Activated CD8-positive, alpha-beta T cell treated with anti-CD3 and anti-CD28 coated beads, Interleukin-2, amount 10 ng/mL, durations not matched to agents 7 days and 5 days (primary cell): ENCODE measurements around the gene PRKCA. TPM values are rescaled to one million over a fixed set of nuclear protein-coding genes. Genes with fewer than 3 reads are reported as not detected.
A peak's percentile ranks its signal among the peaks of the same experiment; 100 is the strongest.
"Not testable (repeated sequence)": the region's sequence is repeated elsewhere in the genome, so short reads cannot be mapped to it uniquely, and the experiment has no call there.

ENCODE experiments used
- ATAC-seq: fragments of 150-1000 bp; cut with Tn5 transposase; one replicate; pipeline ENCODE4 v1.10.0; 2021; ENCODE audit warnings: moderate library complexity
- CTCF ChIA-PET: fragments of 350-600 bp; sonication (Branson Sonifier 250); formaldehyde crosslinking; loops from one replicate; lab custom pipeline; 2021; ENCODE audit warnings: antibody characterized with exemption; lab: Charles Lee
- POLR2A ChIA-PET: fragments of 350-600 bp; sonication (Branson Sonifier 250); formaldehyde crosslinking; loops from one replicate; lab custom pipeline; 2021; ENCODE audit warnings: antibody characterized with exemption; lab: Charles Lee
- DNase-seq: peaks from one replicate; pipeline ENCODE4 v3.0.0-alpha.2; 2020
- H3K27ac Mint-ChIP-seq: one replicate; pipeline ENCODE4 v1.8.0; 2021; ENCODE audit warnings: mild to moderate bottlenecking, mixed read lengths
- H3K27me3 Mint-ChIP-seq: one replicate; pipeline ENCODE4 v1.8.0; 2021; ENCODE audit warnings: low read depth, mixed read lengths
- H3K36me3 Mint-ChIP-seq: one replicate; pipeline ENCODE4 v1.8.0; 2021; ENCODE audit warnings: low read depth, mixed read lengths
- H3K4me1 Mint-ChIP-seq: one replicate; pipeline ENCODE4 v1.8.0; 2021; ENCODE audit warnings: low read depth, mixed read lengths
- H3K4me3 Mint-ChIP-seq: one replicate; pipeline ENCODE4 v1.8.0; 2021; ENCODE audit warnings: mild to moderate bottlenecking, mixed read lengths
- H3K9me3 Mint-ChIP-seq: one replicate; pipeline ENCODE4 v1.8.0; 2022; ENCODE audit warnings: mixed read lengths; ENCODE audit not compliant: insufficient read depth
- total RNA-seq, 2 experiments: library from RNA; stranded (reverse); gene quantifications; one replicate each; pipeline ENCODE4 v1.2.3, GENCODE V29; 2021

PRKCA gene
- total RNA-seq, 2 experiments from 2014 or later, result 74.1 to 76.9 TPM

- H3K4me3 Mint-ChIP-seq, result no peak overlapping the region
- ChIA-PET CTCF (interaction anchor here (1.4 kb wide), 1 partner anchor 9 kb away, joined by 5 read pairs; no protein-coding TSS in a partner anchor), POLR2A (no interaction called here)
- ATAC-seq (no peak), DNase-seq (no peak)
- H3K27me3 Mint-ChIP-seq, result no peaks in the 10 kb centered on the region
- H3K4me1 Mint-ChIP-seq, result peaks cover 3% of the 10 kb centered on the region
- H3K27ac Mint-ChIP-seq, result no peak overlapping the region
- peaks cover under 1% of the 10 kb centered on the region for H3K9me3 Mint-ChIP-seq
- H3K36me3 Mint-ChIP-seq, result peaks cover 14% of the 10 kb centered on the region
Observed at GRCh38 chr17:66483906-66484305, 181.5 kb downstream of the PRKCA start.

GRCh38 chr17:66485309-66485947 is 183.0 kb downstream of the PRKCA start:
- ATAC-seq (no peak), DNase-seq (no peak)
- no peaks in the 10 kb centered on the region for H3K9me3 Mint-ChIP-seq
- no peak overlapping the region for H3K27ac Mint-ChIP-seq
- H3K4me3 Mint-ChIP-seq, result no peak overlapping the region
- H3K4me1 Mint-ChIP-seq, result peaks cover 3% of the 10 kb centered on the region
- CTCF ChIA-PET, result no interaction called here
- H3K27me3 Mint-ChIP-seq, result no peaks in the 10 kb centered on the region
- peaks cover 7% of the 10 kb centered on the region for H3K36me3 Mint-ChIP-seq
- POLR2A ChIA-PET, result no interaction called here

- DNase-seq (no peak), ATAC-seq (no peak)
- Mint-ChIP-seq H3K4me3 (no peak overlapping the region), H3K27ac (no peak overlapping the region), H3K4me1 (peaks cover 14% of the 10 kb centered on the region), H3K9me3 (no peaks in the 10 kb centered on the region), H3K36me3 (peaks cover 5% of the 10 kb centered on the region), H3K27me3 (no peaks in the 10 kb centered on the region)
- ChIA-PET CTCF (interaction anchor here (1.0 kb wide), 1 partner anchor 13 kb away, joined by 3 read pairs; no protein-coding TSS in a partner anchor), POLR2A (no interaction called here)
Observed at GRCh38 chr17:66487121-66487520, 184.7 kb downstream of the PRKCA start.

GRCh38 chr17:66487981-66488468 is 185.6 kb downstream of the PRKCA start:
- no peak for DNase-seq
- H3K4me1 Mint-ChIP-seq, result peaks cover 21% of the 10 kb centered on the region
- no peak for ATAC-seq
- no peaks in the 10 kb centered on the region for H3K27me3 Mint-ChIP-seq
- no peak overlapping the region for H3K4me3 Mint-ChIP-seq
- POLR2A ChIA-PET, result no interaction called here
- CTCF ChIA-PET, result no interaction called here
- H3K9me3 Mint-ChIP-seq, result no peaks in the 10 kb centered on the region
- peaks cover 3% of the 10 kb centered on the region for H3K36me3 Mint-ChIP-seq
- no peak overlapping the region for H3K27ac Mint-ChIP-seq

- Mint-ChIP-seq H3K36me3 (peaks cover 3% of the 10 kb centered on the region), H3K4me3 (no peak overlapping the region), H3K27me3 (no peaks in the 10 kb centered on the region), H3K27ac (no peak overlapping the region), H3K9me3 (no peaks in the 10 kb centered on the region), H3K4me1 (peaks cover 29% of the 10 kb centered on the region)
- ChIA-PET CTCF (no interaction called here), POLR2A (no interaction called here)
- DNase-seq (no peak), ATAC-seq (no peak)
Observed at GRCh38 chr17:66488864-66489263, 186.5 kb downstream of the PRKCA start.

GRCh38 chr17:66489576-66489975 is 187.2 kb downstream of the PRKCA start:
- H3K36me3 Mint-ChIP-seq, DNase-seq, CTCF ChIA-PET, H3K27me3 Mint-ChIP-seq, POLR2A ChIA-PET, H3K4me3 Mint-ChIP-seq, ATAC-seq, H3K27ac Mint-ChIP-seq, H3K9me3 Mint-ChIP-seq: not testable (repeated sequence)
- peaks cover 36% of the 10 kb centered on the region for H3K4me1 Mint-ChIP-seq

GRCh38 chr17:66491213-66491612 is 188.8 kb downstream of the PRKCA start:
- ATAC-seq (peak; percentile 49), DNase-seq (peak; percentile 48)
- Mint-ChIP-seq H3K4me3 (no peak overlapping the region), H3K27me3 (no peaks in the 10 kb centered on the region), H3K4me1 (peaks cover 38% of the 10 kb centered on the region), H3K9me3 (no peaks in the 10 kb centered on the region), H3K36me3 (peaks cover 13% of the 10 kb centered on the region), H3K27ac (no peak overlapping the region)
- CTCF ChIA-PET, result interaction anchor here (1.3 kb wide), 1 partner anchor 57 kb away, joined by 3 read pairs; no protein-coding TSS in a partner anchor
- POLR2A ChIA-PET, result interaction anchor here (0.6 kb wide), 1 partner anchor 714 kb away, joined by 3 read pairs; no protein-coding TSS in a partner anchor

GRCh38 chr17:66491665-66492064 is 189.3 kb downstream of the PRKCA start:
- H3K36me3 Mint-ChIP-seq, result peaks cover 12% of the 10 kb centered on the region
- H3K4me3 Mint-ChIP-seq, result no peak overlapping the region
- ATAC-seq (no peak), DNase-seq (no peak)
- H3K27me3 Mint-ChIP-seq, result no peaks in the 10 kb centered on the region
- peak overlapping the region; percentile 60 for H3K27ac Mint-ChIP-seq
- POLR2A ChIA-PET, result interaction anchor here (0.6 to 0.7 kb wide), 2 partner anchors 35 to 714 kb away, joined by 3 read pairs; no protein-coding TSS in a partner anchor
- H3K4me1 Mint-ChIP-seq, result peaks cover 38% of the 10 kb centered on the region
- H3K9me3 Mint-ChIP-seq, result no peaks in the 10 kb centered on the region
- CTCF ChIA-PET, result interaction anchor here (1.3 kb wide), 1 partner anchor 56 kb away, joined by 3 read pairs; no protein-coding TSS in a partner anchor

- Mint-ChIP-seq H3K27ac (peak overlapping the region; percentile 60), H3K9me3 (no peaks in the 10 kb centered on the region), H3K27me3 (no peaks in the 10 kb centered on the region), H3K36me3 (peaks cover 16% of the 10 kb centered on the region), H3K4me3 (no peak overlapping the region), H3K4me1 (peaks cover 38% of the 10 kb centered on the region)
- POLR2A ChIA-PET, result interaction anchor here (0.7 kb wide), 1 partner anchor 35 kb away, joined by 3 read pairs; no protein-coding TSS in a partner anchor
- ATAC-seq, result no peak
- DNase-seq, result no peak
- CTCF ChIA-PET, result no interaction called here
Observed at GRCh38 chr17:66492080-66492479, 189.7 kb downstream of the PRKCA start.

- POLR2A ChIA-PET, result interaction anchor here (0.7 kb wide), 1 partner anchor 36 kb away, joined by 3 read pairs; no protein-coding TSS in a partner anchor
- Mint-ChIP-seq H3K9me3 (no peaks in the 10 kb centered on the region), H3K4me1 (peaks cover 38% of the 10 kb centered on the region)
Observed at GRCh38 chr17:66492561-66493005, 190.2 kb downstream of the PRKCA start.

GRCh38 chr17:66493283-66494019 is 191.0 kb downstream of the PRKCA start:
- Mint-ChIP-seq H3K27me3 (no peaks in the 10 kb centered on the region), H3K9me3 (no peaks in the 10 kb centered on the region), H3K4me1 (peaks cover 38% of the 10 kb centered on the region), H3K4me3 (no peak overlapping the region), H3K36me3 (peaks cover 25% of the 10 kb centered on the region), H3K27ac (peak overlapping the region; percentile 57)
- no peak for DNase-seq
- no peak for ATAC-seq
- POLR2A ChIA-PET, result no interaction called here
- CTCF ChIA-PET, result no interaction called here

More at GRCh38 chr17:66492561-66493005, 190.2 kb downstream of the PRKCA start:
- CTCF ChIA-PET, result no interaction called here
- no peaks in the 10 kb centered on the region for H3K27me3 Mint-ChIP-seq
- ATAC-seq, result no peak
- no peak overlapping the region for H3K4me3 Mint-ChIP-seq
- H3K36me3 Mint-ChIP-seq, result peaks cover 18% of the 10 kb centered on the region
- DNase-seq, result no peak
- H3K27ac Mint-ChIP-seq, result no peak overlapping the region
